ENCODE measurements around the gene SNX32.

- TF ChIP-seq, protein P1, sequence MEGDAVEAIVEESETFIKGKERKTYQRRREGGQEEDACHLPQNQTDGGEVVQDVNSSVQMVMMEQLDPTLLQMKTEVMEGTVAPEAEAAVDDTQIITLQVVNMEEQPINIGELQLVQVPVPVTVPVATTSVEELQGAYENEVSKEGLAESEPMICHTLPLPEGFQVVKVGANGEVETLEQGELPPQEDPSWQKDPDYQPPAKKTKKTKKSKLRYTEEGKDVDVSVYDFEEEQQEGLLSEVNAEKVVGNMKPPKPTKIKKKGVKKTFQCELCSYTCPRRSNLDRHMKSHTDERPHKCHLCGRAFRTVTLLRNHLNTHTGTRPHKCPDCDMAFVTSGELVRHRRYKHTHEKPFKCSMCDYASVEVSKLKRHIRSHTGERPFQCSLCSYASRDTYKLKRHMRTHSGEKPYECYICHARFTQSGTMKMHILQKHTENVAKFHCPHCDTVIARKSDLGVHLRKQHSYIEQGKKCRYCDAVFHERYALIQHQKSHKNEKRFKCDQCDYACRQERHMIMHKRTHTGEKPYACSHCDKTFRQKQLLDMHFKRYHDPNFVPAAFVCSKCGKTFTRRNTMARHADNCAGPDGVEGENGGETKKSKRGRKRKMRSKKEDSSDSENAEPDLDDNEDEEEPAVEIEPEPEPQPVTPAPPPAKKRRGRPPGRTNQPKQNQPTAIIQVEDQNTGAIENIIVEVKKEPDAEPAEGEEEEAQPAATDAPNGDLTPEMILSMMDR (IDR thresholded peaks at IDR 0.05): no peak
- no peak for TF ChIP-seq POLR2A (IDR thresholded peaks at IDR 0.05)
Measured at GRCh38 chr11:65817312-65817834, 16.4 kb upstream of the SNX32 start.

Data from uterus (tissue), 2 donors.